ENCODE measurements around the gene TRHDE. TPM values are rescaled to one million over a fixed set of nuclear protein-coding genes. Genes with fewer than 3 reads are reported as not detected.

Gene TRHDE
- total and polyA plus RNA-seq, 2 donors (not counting 1 experiment from before 2014, with no cell fraction given), result 7.3 to 8.8 TPM

DNA sequence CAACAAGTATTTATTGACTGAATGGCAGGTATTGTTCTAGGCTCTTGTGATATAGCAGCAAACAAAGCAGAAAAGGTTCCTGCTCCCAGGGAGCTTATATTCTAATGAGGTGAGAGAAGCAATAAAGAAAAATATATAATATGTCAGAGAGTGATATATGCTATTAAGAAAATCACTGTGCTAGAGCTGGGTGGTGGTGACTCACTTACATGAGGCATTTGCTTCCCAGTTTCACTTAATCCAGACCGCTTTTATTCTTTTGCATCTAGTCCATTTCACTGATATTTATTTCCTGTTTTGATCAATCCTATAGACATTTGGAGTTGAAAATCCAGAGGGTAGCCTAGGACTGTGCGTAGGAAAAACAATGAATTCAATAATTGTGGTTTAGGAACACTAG is 17.5 kb downstream of the TRHDE start:
- H2AFZ ChIP-seq (ENCODE audit: low read length), result no peak overlapping the region
- TF ChIP-seq CTCF (conservative IDR thresholded peaks at IDR 0.05 in 1 of 2, IDR thresholded peaks at IDR 0.05 in 1 of 2; ENCODE audit: low read depth in 1 of 2, low read length in 2 of 2), result no peak
- no peak for TF ChIP-seq EZH2 (IDR thresholded peaks at IDR 0.05; ENCODE audit: low read length, missing control alignments)
- no peak overlapping the region for H3K4me3 ChIP-seq (replicated peaks in 1 of 4; ENCODE audit: control extremely low read depth in 1 of 4, insufficient read depth in 1 of 4, low read depth in 3 of 4, low read length in 4 of 4)
- no peaks in the 10 kb centered on the region for H3K79me2 ChIP-seq (ENCODE audit: control insufficient read depth, insufficient read depth, low read length)
- DNase-seq (ENCODE audit: low read depth in 2 of 2), result peak; percentile 50 to 62
- no peaks in the 10 kb centered on the region for H3K9me3 ChIP-seq (ENCODE audit: control insufficient read depth, insufficient read depth, low read depth, low read length)
- no peak overlapping the region for H3K9ac ChIP-seq (ENCODE audit: insufficient read depth, low read length)
- no peak overlapping the region for H3K27ac ChIP-seq (ENCODE audit: insufficient read depth, low read length)
- no peaks in the 10 kb centered on the region for H3K4me1 ChIP-seq (ENCODE audit: control insufficient read depth, extremely low read depth, insufficient read depth, low read length)
- no peak overlapping the region for H3K4me2 ChIP-seq (ENCODE audit: extremely low read depth, insufficient read depth, low read length)
- H3K36me3 ChIP-seq (ENCODE audit: control insufficient read depth, insufficient read depth, low read length), result no peaks in the 10 kb centered on the region
- H4K20me1 ChIP-seq (ENCODE audit: control insufficient read depth, extremely low read depth, insufficient read depth, low read length), result no peaks in the 10 kb centered on the region
- no peaks in the 10 kb centered on the region for H3K27me3 ChIP-seq (ENCODE audit: control insufficient read depth, insufficient read depth, low read length)

DNA sequence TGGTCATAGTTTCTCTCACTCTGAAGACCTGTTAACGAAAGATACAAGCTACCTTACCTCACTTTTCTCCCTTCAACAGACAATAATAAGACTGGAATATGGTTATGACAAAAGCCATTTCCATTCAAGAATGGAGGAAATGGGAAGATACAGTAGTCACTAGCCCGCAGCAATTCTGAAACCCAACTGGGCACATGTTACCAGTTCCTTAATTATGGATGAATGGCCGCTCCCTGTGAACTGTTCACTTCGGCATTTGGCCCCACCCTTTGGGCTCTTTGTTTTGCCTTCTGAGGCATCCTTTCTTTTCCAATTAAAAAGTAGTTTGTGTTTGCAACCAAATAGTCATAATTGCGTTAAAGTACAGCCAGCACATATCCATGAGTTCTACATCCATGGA is 19.0 kb downstream of the TRHDE start:
- DNase-seq (ENCODE audit: low read depth in 2 of 2), result no peak
- H3K27ac ChIP-seq (ENCODE audit: insufficient read depth, low read length), result no peak overlapping the region
- H3K9me3 ChIP-seq (ENCODE audit: control insufficient read depth, insufficient read depth, low read depth, low read length), result no peaks in the 10 kb centered on the region
- no peaks in the 10 kb centered on the region for H4K20me1 ChIP-seq (ENCODE audit: control insufficient read depth, extremely low read depth, insufficient read depth, low read length)
- no peak overlapping the region for H3K9ac ChIP-seq (ENCODE audit: insufficient read depth, low read length)
- H3K79me2 ChIP-seq (ENCODE audit: control insufficient read depth, insufficient read depth, low read length), result no peaks in the 10 kb centered on the region
- TF ChIP-seq EZH2 (IDR thresholded peaks at IDR 0.05; ENCODE audit: low read length, missing control alignments) (no peak), CTCF (conservative IDR thresholded peaks at IDR 0.05 in 1 of 2, IDR thresholded peaks at IDR 0.05 in 1 of 2; ENCODE audit: low read depth in 1 of 2, low read length in 2 of 2) (no peak)
- no peak overlapping the region for H3K4me3 ChIP-seq (replicated peaks in 1 of 4; ENCODE audit: control extremely low read depth in 1 of 4, insufficient read depth in 1 of 4, low read depth in 3 of 4, low read length in 4 of 4)
- H3K36me3 ChIP-seq (ENCODE audit: control insufficient read depth, insufficient read depth, low read length), result no peaks in the 10 kb centered on the region
- no peak overlapping the region for H2AFZ ChIP-seq (ENCODE audit: low read length)
- no peak overlapping the region for H3K4me2 ChIP-seq (ENCODE audit: extremely low read depth, insufficient read depth, low read length)
- no peaks in the 10 kb centered on the region for H3K4me1 ChIP-seq (ENCODE audit: control insufficient read depth, extremely low read depth, insufficient read depth, low read length)
- no peaks in the 10 kb centered on the region for H3K27me3 ChIP-seq (ENCODE audit: control insufficient read depth, insufficient read depth, low read length)

GRCh38 chr12:72293701-72294100 is 21.5 kb downstream of the TRHDE start:
- H3K4me2 ChIP-seq (ENCODE audit: extremely low read depth, insufficient read depth, low read length), result no peak overlapping the region
- H3K4me1 ChIP-seq (ENCODE audit: control insufficient read depth, extremely low read depth, insufficient read depth, low read length), result peaks cover 3% of the 10 kb centered on the region
- no peak overlapping the region for H3K27ac ChIP-seq (ENCODE audit: insufficient read depth, low read length)
- no peaks in the 10 kb centered on the region for H3K79me2 ChIP-seq (ENCODE audit: control insufficient read depth, insufficient read depth, low read length)
- TF ChIP-seq EZH2 (IDR thresholded peaks at IDR 0.05; ENCODE audit: low read length, missing control alignments), result no peak
- no peak for TF ChIP-seq CTCF (conservative IDR thresholded peaks at IDR 0.05 in 1 of 2, IDR thresholded peaks at IDR 0.05 in 1 of 2; ENCODE audit: low read depth in 1 of 2, low read length in 2 of 2)
- H3K9ac ChIP-seq (ENCODE audit: insufficient read depth, low read length), result no peak overlapping the region
- H3K4me3 ChIP-seq (replicated peaks in 1 of 4; ENCODE audit: control extremely low read depth in 1 of 4, insufficient read depth in 1 of 4, low read depth in 3 of 4, low read length in 4 of 4), result no peak overlapping the region
- no peaks in the 10 kb centered on the region for H3K27me3 ChIP-seq (ENCODE audit: control insufficient read depth, insufficient read depth, low read length)
- H2AFZ ChIP-seq (ENCODE audit: low read length), result no peak overlapping the region
- no peaks in the 10 kb centered on the region for H3K9me3 ChIP-seq (ENCODE audit: control insufficient read depth, insufficient read depth, low read depth, low read length)
- no peaks in the 10 kb centered on the region for H3K36me3 ChIP-seq (ENCODE audit: control insufficient read depth, insufficient read depth, low read length)
- H4K20me1 ChIP-seq (ENCODE audit: control insufficient read depth, extremely low read depth, insufficient read depth, low read length), result no peaks in the 10 kb centered on the region
- no peak for DNase-seq (ENCODE audit: low read depth in 2 of 2)

All from fibroblast of lung (primary cell).